Ishikawa (cell line): ENCODE data around the gene RIOK3.

ENCODE experiments used
- CEBPB ChIP-seq: IDR thresholded peaks from 2 replicates; pipeline ENCODE4 v1.6.1; 2012
- CREB1 ChIP-seq: IDR thresholded peaks from 2 replicates; pipeline ENCODE4 v1.6.1; 2012; ENCODE audit warnings: low read depth
- EGR1 ChIP-seq: IDR thresholded peaks from 2 replicates; pipeline ENCODE4 v1.6.1; 2012
- EP300 ChIP-seq: IDR thresholded peaks from 2 replicates; pipeline ENCODE4 v1.6.1; 2012; ENCODE audit warnings: borderline replicate concordance
- FOXM1 ChIP-seq: IDR thresholded peaks from 2 replicates; pipeline ENCODE4 v1.6.1; 2012; ENCODE audit warnings: low read depth, borderline replicate concordance
- MAX ChIP-seq: IDR thresholded peaks from 2 replicates; pipeline ENCODE4 v1.6.1; 2012
- NFIC ChIP-seq: IDR thresholded peaks from 2 replicates; pipeline ENCODE4 v1.6.1; 2012
- RAD21 ChIP-seq: IDR thresholded peaks from 2 replicates; pipeline ENCODE4 v1.6.1; 2012; ENCODE audit warnings: low read depth
- REST ChIP-seq: IDR thresholded peaks from 2 replicates; pipeline ENCODE4 v1.6.1; 2012; ENCODE audit warnings: low read depth, mild to moderate bottlenecking
- TAF1 ChIP-seq: IDR thresholded peaks from 2 replicates; pipeline ENCODE4 v1.6.1; 2012; ENCODE audit warnings: low read depth, mild to moderate bottlenecking
- TCF12 ChIP-seq: IDR thresholded peaks from 2 replicates; pipeline ENCODE4 v1.6.1; 2012; ENCODE audit warnings: low read depth
- TEAD4 ChIP-seq: IDR thresholded peaks from 2 replicates; pipeline ENCODE4 v1.6.1; 2012
- USF1 ChIP-seq: IDR thresholded peaks from 2 replicates; pipeline ENCODE4 v1.6.1; 2012
- YY1 ChIP-seq: IDR thresholded peaks from 2 replicates; pipeline ENCODE4 v1.6.1; 2012; ENCODE audit warnings: low read depth
- ZBTB7A ChIP-seq: IDR thresholded peaks from 2 replicates; pipeline ENCODE4 v1.6.1; 2012; ENCODE audit warnings: low read depth

The RIOK3 gene

GRCh38 chr18:23484561-23485182, 31.6 kb downstream of the RIOK3 start:
- TF ChIP-seq TCF12 (no peak), YY1 (no peak), ZBTB7A (no peak), EGR1 (no peak), RAD21 (no peak), EP300 (no peak), REST (no peak), USF1 (no peak), TAF1 (no peak), NFIC (no peak), MAX (no peak), CEBPB (no peak), TEAD4 (no peak), CREB1 (no peak), FOXM1 (no peak)

GRCh38 chr18:23485386-23485785, 32.3 kb downstream of the RIOK3 start:
- no peak for TF ChIP-seq CREB1
- no peak for TF ChIP-seq TAF1
- TF ChIP-seq TEAD4 = no peak
- TF ChIP-seq TCF12 = no peak
- no peak for TF ChIP-seq YY1
- no peak for TF ChIP-seq RAD21
- TF ChIP-seq USF1 = no peak
- TF ChIP-seq EGR1 = no peak
- no peak for TF ChIP-seq EP300
- no peak for TF ChIP-seq FOXM1
- no peak for TF ChIP-seq CEBPB
- TF ChIP-seq ZBTB7A = no peak
- TF ChIP-seq REST = no peak
- TF ChIP-seq NFIC = no peak
- TF ChIP-seq MAX = no peak

GRCh38 chr18:23487738-23488570, 34.9 kb downstream of the RIOK3 start:
- no peak for TF ChIP-seq RAD21
- no peak for TF ChIP-seq REST
- TF ChIP-seq NFIC = no peak
- TF ChIP-seq YY1 = no peak
- TF ChIP-seq FOXM1 = no peak
- no peak for TF ChIP-seq ZBTB7A
- no peak for TF ChIP-seq TAF1
- no peak for TF ChIP-seq EP300
- no peak for TF ChIP-seq CEBPB
- no peak for TF ChIP-seq EGR1
- no peak for TF ChIP-seq MAX
- TF ChIP-seq TCF12 = no peak
- no peak for TF ChIP-seq USF1
- no peak for TF ChIP-seq CREB1
- TF ChIP-seq TEAD4 = no peak
